CD14-positive monocyte (primary cell): ENCODE data around the gene CFTR. TPM values are rescaled to one million over a fixed set of nuclear protein-coding genes. Genes with fewer than 3 reads are reported as not detected.

ENCODE experiments used
- DNase-seq, 3 donors: peaks; one replicate each; pipeline ENCODE4 v3.0.0-alpha.2; 2011 to 2022
- H2AFZ ChIP-seq: 2 replicates; pipeline ENCODE4 v1.6.0; 2012; ENCODE audit warnings: mild to moderate bottlenecking, low read depth, low read length, inconsistent platforms; ENCODE audit not compliant: insufficient read depth, poor library complexity, severe bottlenecking
- H3K27ac ChIP-seq, 2 donors: 1 replicate in 1 of 2; 2 replicates in 1 of 2; pipeline ENCODE4 v1.5.1; 2012 to 2013; ENCODE audit warnings: low read length in 2 of 2, control low read depth in 1 of 2, inconsistent platforms in 1 of 2, low read depth in 1 of 2, mild to moderate bottlenecking in 1 of 2
- H3K27me3 ChIP-seq, 2 donors: one replicate each; pipeline versions ENCODE4 v1.6.0 to v1.6.1; 2011 to 2013; ENCODE audit warnings: low read length in 2 of 2; ENCODE audit not compliant: control insufficient read depth in 2 of 2, insufficient read depth in 2 of 2
- H3K36me3 ChIP-seq, 2 donors: replicated peaks in 1 of 2; 1 replicate in 1 of 2; 2 replicates in 1 of 2; pipeline versions ENCODE4 v1.5.1 to v1.6.1; 2012 to 2013; ENCODE audit warnings: low read length in 2 of 2, control low read depth in 1 of 2, inconsistent platforms in 1 of 2, mild to moderate bottlenecking in 1 of 2; ENCODE audit not compliant: insufficient read depth in 2 of 2, control insufficient read depth in 1 of 2
- H3K4me1 ChIP-seq, 2 donors: 1 replicate in 1 of 2; 2 replicates in 1 of 2; pipeline versions ENCODE4 v1.5.1 to v1.6.1; 2012 to 2013; ENCODE audit warnings: low read length in 2 of 2, control low read depth in 1 of 2, inconsistent platforms in 1 of 2, mild to moderate bottlenecking in 1 of 2, moderate library complexity in 1 of 2; ENCODE audit not compliant: insufficient read depth in 2 of 2, control insufficient read depth in 1 of 2
- H3K4me2 ChIP-seq: replicated peaks from 2 replicates; pipeline ENCODE3; 2012; ENCODE audit warnings: low read length, moderate library complexity, mild to moderate bottlenecking; ENCODE audit not compliant: poor library complexity, severe bottlenecking; ENCODE audit errors: extremely low read depth
- H3K4me3 ChIP-seq, 3 experiments: fragments of 200-600 bp in 1 of 3; sonication (generic) in 1 of 3; replicated peaks in 1 of 3; 1 replicate in 2 of 3; 2 replicates in 1 of 3; pipeline ENCODE4 v1.5.1; 2011 to 2013; ENCODE audit warnings: low read length in 3 of 3, mild to moderate bottlenecking in 3 of 3, control low read depth in 2 of 3, low read depth in 2 of 3, inconsistent platforms in 1 of 3, moderate library complexity in 1 of 3
- H3K79me2 ChIP-seq: 2 replicates; pipeline ENCODE4 v1.6.0; 2012; ENCODE audit warnings: mild to moderate bottlenecking, control low read depth, inconsistent platforms, low read length, moderate library complexity; ENCODE audit not compliant: insufficient read depth
- H3K9ac ChIP-seq: 2 replicates; pipeline ENCODE4 v1.6.0; 2017; ENCODE audit warnings: low read length, mild to moderate bottlenecking; ENCODE audit not compliant: insufficient read depth, poor library complexity, severe bottlenecking
- H3K9me3 ChIP-seq, 2 donors: replicated peaks in 1 of 2; 1 replicate in 1 of 2; 2 replicates in 1 of 2; pipeline versions ENCODE4 v1.5.1 to v1.6.1; 2012 to 2013; ENCODE audit warnings: low read length in 2 of 2, control low read depth in 1 of 2; ENCODE audit not compliant: control insufficient read depth in 1 of 2, insufficient read depth in 1 of 2
- H4K20me1 ChIP-seq: 2 replicates; pipeline ENCODE4 v1.6.0; 2012; ENCODE audit warnings: mild to moderate bottlenecking, low read length, control low read depth, moderate library complexity; ENCODE audit not compliant: insufficient read depth
- H3K27ac Mint-ChIP-seq, 7 donors: one replicate each; pipeline ENCODE4 v1.8.0; 2020; ENCODE audit warnings: mild to moderate bottlenecking in 7 of 7, mixed read lengths in 7 of 7, moderate library complexity in 6 of 7, inconsistent platforms in 2 of 7
- H3K27me3 Mint-ChIP-seq, 3 donors: one replicate each; pipeline ENCODE4 v1.8.0; 2021 to 2022; ENCODE audit warnings: low read depth in 3 of 3, mild to moderate bottlenecking in 3 of 3, mixed read lengths in 3 of 3, moderate library complexity in 3 of 3, inconsistent platforms in 1 of 3
- H3K36me3 Mint-ChIP-seq, 2 donors: one replicate each; pipeline ENCODE4 v1.8.0; 2020; ENCODE audit warnings: mixed read lengths in 2 of 2, inconsistent platforms in 1 of 2, mild to moderate bottlenecking in 1 of 2
- H3K4me1 Mint-ChIP-seq: one replicate; pipeline ENCODE4 v1.8.0; 2020; ENCODE audit warnings: mild to moderate bottlenecking, mixed read lengths
- H3K4me3 Mint-ChIP-seq, 2 donors: one replicate each; pipeline ENCODE4 v1.8.0; 2020; ENCODE audit warnings: mild to moderate bottlenecking in 2 of 2, mixed read lengths in 2 of 2, moderate library complexity in 1 of 2
- H3K9me3 Mint-ChIP-seq, 7 donors: one replicate each; pipeline ENCODE4 v1.8.0; 2020 to 2022; ENCODE audit warnings: mixed read lengths in 7 of 7, mild to moderate bottlenecking in 6 of 7, moderate library complexity in 6 of 7, inconsistent platforms in 2 of 7
- CTCF ChIP-seq: fragments of 200-600 bp; IDR thresholded peaks from one replicate; pipeline ENCODE4 v1.8.0; 2022; ENCODE audit warnings: antibody characterized with exemption, mild to moderate bottlenecking
- WGBS: methylation state at CpG from one replicate; pipeline ENCODE4 v1.1.5; 2013; ENCODE audit warnings: missing lambda C conversion rate; ENCODE audit not compliant: insufficient coverage; 5-methylcytosine and 5-hydroxymethylcytosine counted together
- intact Hi-C, 2 donors: fragments of 100-400 bp; cut with micrococcal nuclease; formaldehyde crosslinking; loops; one replicate each; pipeline versions ENCODE4 v1.15.0 to v1.15.1; 2023
- polyA plus RNA-seq, 3 donors: library from polyadenylated mRNA; depleted of rRNA in 1 of 3; unstranded in 2 of 3; stranded (reverse) in 1 of 3; fragments of 300-500 nt in 2 of 3; fragments of >200 nt in 1 of 3; fragmentation: Illumina TruSeq in 2 of 3; gene quantifications; 1 replicate in 2 of 3; 2 replicates in 1 of 3; pipeline ENCODE4 v1.2.3, GENCODE V29; 2012 to 2021

The CFTR gene
- polyA plus RNA-seq, 3 donors: not detected

GRCh38 chr7:117665368-117665767 lies 185.5 kb downstream of the CFTR start:
- Histone ChIP-seq H3K4me2 (no peak overlapping the region), H3K9me3 (no peaks in the 10 kb centered on the region), H3K4me1 (no peaks in the 10 kb centered on the region), H3K27ac (no peak overlapping the region), H3K27me3 (no peaks in the 10 kb centered on the region), H3K4me3 (no peak overlapping the region), H2AFZ (no peak overlapping the region), H3K79me2 (no peaks in the 10 kb centered on the region), H3K9ac (no peak overlapping the region), H3K36me3 (no peaks in the 10 kb centered on the region), H4K20me1 (no peaks in the 10 kb centered on the region)
- Mint-ChIP-seq H3K4me3 (no peak overlapping the region), H3K36me3 (no peaks in the 10 kb centered on the region), H3K27me3 (peaks cover 0 to 2% (median 1%) of the 10 kb centered on the region in 3 donors), H3K4me1 (no peaks in the 10 kb centered on the region), H3K9me3 (peaks cover 0 to 1% (median 0%) of the 10 kb centered on the region in 7 donors), H3K27ac (no peak overlapping the region)
- intact Hi-C loops: no loop called here
- DNase-seq: no peak
- no peak for TF ChIP-seq CTCF

DNA sequence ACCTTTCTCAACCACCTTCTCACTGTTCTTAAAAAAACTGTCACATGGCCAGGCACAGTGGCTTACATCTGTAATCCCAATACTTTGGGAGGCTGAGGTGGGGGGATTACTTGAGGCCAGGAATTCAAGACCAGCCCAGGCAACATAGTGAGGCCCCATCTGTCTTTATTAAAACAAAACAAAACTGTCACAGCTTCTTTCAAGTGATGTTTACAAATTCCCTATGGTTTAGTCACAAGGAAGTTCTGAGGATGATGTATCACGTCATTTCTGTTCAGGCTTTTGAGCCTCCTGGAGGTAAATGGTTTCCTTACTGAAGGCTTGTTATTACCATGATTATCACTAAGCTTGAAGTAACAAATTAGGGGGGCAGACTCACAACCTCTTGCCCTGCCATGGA lies 186.2 kb downstream of the CFTR start:
- no peak for TF ChIP-seq CTCF
- H3K9me3 Mint-ChIP-seq: peaks cover 0 to 1% (median 0%) of the 10 kb centered on the region in 7 donors
- intact Hi-C loops: no loop called here

More for the DNA sequence above, 186.2 kb downstream of the CFTR start:
- Histone ChIP-seq H3K4me1 (no peaks in the 10 kb centered on the region), H3K4me3 (no peak overlapping the region), H3K79me2 (no peaks in the 10 kb centered on the region), H3K36me3 (no peaks in the 10 kb centered on the region), H3K4me2 (no peak overlapping the region), H4K20me1 (no peaks in the 10 kb centered on the region), H2AFZ (no peak overlapping the region), H3K9ac (no peak overlapping the region), H3K9me3 (no peaks in the 10 kb centered on the region), H3K27me3 (no peaks in the 10 kb centered on the region), H3K27ac (no peak overlapping the region)
- no peak for DNase-seq
- Mint-ChIP-seq H3K4me3 (no peak overlapping the region), H3K36me3 (no peaks in the 10 kb centered on the region), H3K27ac (no peak overlapping the region), H3K27me3 (peaks cover 0 to 2% (median 1%) of the 10 kb centered on the region in 3 donors), H3K4me1 (no peaks in the 10 kb centered on the region)
- no CpG with 5 or more reads among the region's 1 CpG for WGBS
